A549 (cell line): ENCODE results near the gene WHRN. TPM values are rescaled to one million over a fixed set of nuclear protein-coding genes. Genes with fewer than 3 reads are reported as not detected.

Source experiments
- ATAC-seq, 2 experiments: fragments of 200-7000 bp in 1 of 2; fragments of >200 bp in 1 of 2; cut with Nextera tagmentation in 1 of 2; cut with Tn5 transposase in 1 of 2; 3 replicates each; pipeline versions ENCODE4 v1.8.0 to v1.9.1; 2018 to 2020; ENCODE audit warnings: mild to moderate bottlenecking in 1 of 2, moderate library complexity in 1 of 2
- CTCF ChIA-PET: fragments of 300-600 bp; sonication (Branson Sonifier 250); formaldehyde crosslinking; extraction: SDS; loops from one replicate; lab custom pipeline; 2021; ENCODE audit warnings: antibody characterized with exemption, inconsistent platforms; lab: Yijun Ruan, JAX
- POLR2A ChIA-PET: fragments of 350-600 bp; formaldehyde crosslinking; extraction: SDS; loops from one replicate; lab custom pipeline; 2021; ENCODE audit warnings: antibody characterized with exemption, inconsistent platforms; lab: Yijun Ruan, JAX
- DNase-seq, 2 experiments: peaks; one replicate each; pipeline versions ENCODE4 v3.0.0 to v3.0.0-alpha.2; 2011 to 2016; ENCODE audit warnings: low read depth in 1 of 2, low spot score in 1 of 2
- FAIRE-seq: peaks from 2 replicates; lab custom pipeline; 2011; peaks lifted over from hg19 to GRCh38; lab: Jason Lieb, UNC
- H3K27ac ChIP-seq, 2 experiments: fragments of >200 bp; sonication (Bioruptor Twin); formaldehyde crosslinking; 3 replicates each; pipeline ENCODE4 v1.5.1; 2016 to 2017
- H3K4me1 ChIP-seq: fragments of >200 bp; sonication (Bioruptor Twin); formaldehyde crosslinking; 3 replicates; pipeline ENCODE4 v1.6.1; 2016
- H3K4me2 ChIP-seq: fragments of >200 bp; sonication (Bioruptor Twin); formaldehyde crosslinking; 3 replicates; pipeline ENCODE4 v1.6.1; 2016
- H3K4me3 ChIP-seq: fragments of >200 bp; sonication (Bioruptor Twin); formaldehyde crosslinking; 3 replicates; pipeline ENCODE4 v1.5.1; 2016
- H3K9me3 ChIP-seq: fragments of >200 bp; sonication (Bioruptor Twin); formaldehyde crosslinking; 3 replicates; pipeline ENCODE4 v1.6.1; 2016
- CHD2 ChIP-seq: fragments of 150-350 bp; IDR thresholded peaks from 2 replicates; pipeline ENCODE4 v1.6.1; 2014; ENCODE audit warnings: low read length; ENCODE audit not compliant: partially characterized antibody
- FOSB ChIP-seq: fragments of 250-450 bp; sonication (Bioruptor Pico); IDR thresholded peaks from 2 replicates; pipeline ENCODE4 v1.5.0; 2020; ENCODE audit warnings: mild to moderate bottlenecking, moderate library complexity
- FOXS1 ChIP-seq: fragments of 250-450 bp; sonication (Bioruptor Pico); IDR thresholded peaks from 2 replicates; pipeline ENCODE4 v1.5.0; 2020; ENCODE audit warnings: mild to moderate bottlenecking, moderate library complexity
- GATA3 ChIP-seq: IDR thresholded peaks from 2 replicates; pipeline ENCODE4 v1.6.1; 2012; ENCODE audit warnings: borderline replicate concordance
- HOXB13 ChIP-seq: fragments of 250-450 bp; sonication (Bioruptor Pico); IDR thresholded peaks from 2 replicates; pipeline ENCODE4 v1.5.0; 2020; ENCODE audit warnings: low read depth, mild to moderate bottlenecking, moderate library complexity
- JUNB ChIP-seq: fragments of >200 bp; sonication (Bioruptor Twin); formaldehyde crosslinking; IDR thresholded peaks from 2 replicates; pipeline ENCODE4 v1.6.1; 2016
- KDM1A ChIP-seq: fragments of 200-600 bp; sonication (generic); IDR thresholded peaks from 2 replicates; pipeline ENCODE4 v1.6.1; 2016; ENCODE audit warnings: low read depth, mild to moderate bottlenecking
- MAZ ChIP-seq: fragments of 150-350 bp; IDR thresholded peaks from 2 replicates; pipeline ENCODE4 v1.6.1; 2014; ENCODE audit warnings: antibody characterized with exemption, low read depth, low read length, borderline replicate concordance
- POLR2A ChIP-seq: IDR thresholded peaks from 2 replicates; pipeline ENCODE4 v1.6.1; 2012; ENCODE audit warnings: mild to moderate bottlenecking, low read length
- RARB ChIP-seq: fragments of 250-450 bp; sonication (Bioruptor Pico); IDR thresholded peaks from 2 replicates; pipeline ENCODE4 v1.8.0; 2021; ENCODE audit warnings: mild to moderate bottlenecking, moderate library complexity
- RCOR1 ChIP-seq: fragments of 150-350 bp; IDR thresholded peaks from 2 replicates; pipeline ENCODE4 v1.6.1; 2014; ENCODE audit warnings: antibody characterized with exemption, low read length, low read depth
- ZC3H11A ChIP-seq: fragments of 450-650 bp; IDR thresholded peaks from 2 replicates; pipeline ENCODE4 v1.6.1; 2014; ENCODE audit warnings: antibody characterized with exemption, mild to moderate bottlenecking
- ZFP36 ChIP-seq: fragments of 450-650 bp; IDR thresholded peaks from 2 replicates; pipeline ENCODE4 v1.6.1; 2014; ENCODE audit warnings: borderline replicate concordance; ENCODE audit not compliant: partially characterized antibody
- WGBS: methylation state at CpG from one replicate; pipeline ENCODE4 v1.1.6; 2017; ENCODE audit errors: missing lambda C conversion rate; 5-methylcytosine and 5-hydroxymethylcytosine counted together
- polyA plus RNA-seq, 4 experiments: library from polyadenylated mRNA; depleted of rRNA in 3 of 4; stranded (reverse); fragments of >200 nt; fragmentation: RNase III in 1 of 4; extraction: RNeasy Plus Mini Kit Qiagen cat#74134 plus additional on column Dnase treatment in 1 of 4; gene quantifications; 2 replicates in 3 of 4; 3 replicates in 1 of 4; pipeline ENCODE4 v1.2.3, GENCODE V29; 2011 to 2017
- TF ChIP-seq, protein P1 (sequence below): fragments of 150-350 bp; IDR thresholded peaks from 2 replicates; pipeline ENCODE4 v1.6.1; 2014; ENCODE audit warnings: low read depth, mild to moderate bottlenecking, low read length
- TF ChIP-seq, protein P2 (sequence below): fragments of 250-450 bp; sonication (Bioruptor Pico); IDR thresholded peaks from 2 replicates; pipeline ENCODE4 v1.5.0; 2021; ENCODE audit warnings: mild to moderate bottlenecking, moderate library complexity, borderline replicate concordance
- TF ChIP-seq, protein P3 (sequence below): IDR thresholded peaks from 2 replicates; pipeline ENCODE4 v1.6.1; 2012; ENCODE audit warnings: low read depth, borderline replicate concordance
- TF ChIP-seq, protein P4 (sequence below): fragments of 200-600 bp; sonication (generic); IDR thresholded peaks from 2 replicates; pipeline ENCODE4 v1.6.1; 2016; ENCODE audit warnings: antibody characterized with exemption, mild to moderate bottlenecking, moderate library complexity

The WHRN gene
- polyA plus RNA-seq, 2 of the 4 experiments (the other 2 are of a cell fraction), result 1.2 to 3.2 TPM

DNA sequence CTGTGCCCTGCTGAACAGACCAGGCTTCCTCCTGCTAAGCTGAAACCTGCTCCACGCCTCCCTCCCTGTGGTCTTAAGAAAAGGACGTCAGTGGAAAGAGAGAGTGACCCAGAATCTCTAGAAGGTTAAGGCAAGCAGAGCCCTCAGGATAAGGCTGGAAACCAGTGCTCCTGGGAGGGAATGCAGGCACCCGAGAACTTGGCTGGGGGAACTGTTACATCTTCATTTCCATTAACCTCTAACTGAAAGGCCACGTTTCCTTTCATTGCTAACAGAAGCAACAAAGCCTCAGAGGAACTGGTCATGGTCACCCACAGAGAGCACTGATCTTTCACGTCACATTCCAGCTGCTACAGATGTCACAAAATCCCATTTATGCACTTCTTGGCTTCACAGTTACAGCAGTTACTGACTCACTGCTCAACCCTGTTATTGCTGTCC is 91.4 kb downstream of the WHRN start:
- ATAC-seq, result no peak
- H3K27ac ChIP-seq, result no peak overlapping the region
- no peak for DNase-seq
- POLR2A ChIA-PET, result no interaction called here
- CTCF ChIA-PET, result interaction anchor here (0.5 to 7.1 kb wide), 10 partner anchors 8 to 497 kb away, joined by 3 to 106 read pairs (median 4); no protein-coding TSS in a partner anchor
- FAIRE-seq, result no peak
- 72% methylated on average over 5 of the region's 5 CpGs for WGBS
- no peak overlapping the region for H3K4me3 ChIP-seq
- no peaks in the 10 kb centered on the region for H3K9me3 ChIP-seq
- H3K4me2 ChIP-seq, result no peak overlapping the region
- H3K4me1 ChIP-seq, result no peaks in the 10 kb centered on the region
- TF ChIP-seq JUNB, result no peak
- TF ChIP-seq MAZ, result no peak
- no peak for TF ChIP-seq FOSB (CRISPR knock-in tag)
- no peak for TF ChIP-seq CHD2
- TF ChIP-seq ZFP36, result no peak
- TF ChIP-seq, protein P1, sequence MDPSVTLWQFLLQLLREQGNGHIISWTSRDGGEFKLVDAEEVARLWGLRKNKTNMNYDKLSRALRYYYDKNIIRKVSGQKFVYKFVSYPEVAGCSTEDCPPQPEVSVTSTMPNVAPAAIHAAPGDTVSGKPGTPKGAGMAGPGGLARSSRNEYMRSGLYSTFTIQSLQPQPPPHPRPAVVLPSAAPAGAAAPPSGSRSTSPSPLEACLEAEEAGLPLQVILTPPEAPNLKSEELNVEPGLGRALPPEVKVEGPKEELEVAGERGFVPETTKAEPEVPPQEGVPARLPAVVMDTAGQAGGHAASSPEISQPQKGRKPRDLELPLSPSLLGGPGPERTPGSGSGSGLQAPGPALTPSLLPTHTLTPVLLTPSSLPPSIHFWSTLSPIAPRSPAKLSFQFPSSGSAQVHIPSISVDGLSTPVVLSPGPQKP, result no peak
- TF ChIP-seq, all 56 proteins: peak for 0

DNA sequence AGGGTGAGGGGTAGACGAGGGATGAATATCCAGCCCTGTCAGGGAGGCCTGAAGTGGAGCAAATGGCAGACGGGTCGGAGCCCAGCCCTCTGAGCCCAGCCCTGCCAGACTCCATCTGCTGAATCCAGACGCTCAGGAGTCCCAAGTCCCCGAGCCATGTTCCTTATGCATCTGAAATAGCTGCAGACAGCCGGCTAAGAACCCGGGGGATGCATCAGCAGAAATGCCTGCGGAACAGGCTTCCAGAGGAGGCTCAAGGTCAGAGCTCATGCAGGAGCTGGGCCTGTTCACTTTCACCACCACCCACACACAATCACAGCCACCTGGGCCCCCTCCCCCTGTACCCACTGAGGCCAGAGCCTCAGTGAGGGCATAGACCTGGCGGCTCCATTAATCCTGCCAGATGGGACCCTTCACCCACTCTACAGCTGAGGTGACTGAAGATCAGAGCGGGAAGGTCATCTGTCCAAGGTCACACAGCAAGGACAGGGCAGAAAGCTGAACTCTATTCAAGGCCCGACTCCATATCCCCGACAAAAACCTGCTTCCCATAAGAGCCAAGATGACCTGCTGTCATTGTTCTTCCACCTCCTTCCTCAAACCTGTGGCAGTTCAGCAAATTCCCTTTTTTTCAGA is 93.1 kb downstream of the WHRN start:
- Histone ChIP-seq H3K9me3 (no peaks in the 10 kb centered on the region), H3K27ac (no peak overlapping the region), H3K4me2 (no peak overlapping the region), H3K4me3 (no peak overlapping the region), H3K4me1 (no peaks in the 10 kb centered on the region)
- DNase-seq, result no peak
- FAIRE-seq, result no peak
- ATAC-seq, result no peak
- CTCF ChIA-PET, result interaction anchor here (0.7 to 5.3 kb wide), 8 partner anchors 9 to 603 kb away, joined by 3 to 28 read pairs (median 4); no protein-coding TSS in a partner anchor
- WGBS, result 79% methylated on average over 11 of the region's 12 CpGs
- no peak for TF ChIP-seq MAZ
- no peak for TF ChIP-seq POLR2A
- no peak for TF ChIP-seq HOXB13 (CRISPR knock-in tag)
- TF ChIP-seq KDM1A, result no peak
- TF ChIP-seq, protein P2, sequence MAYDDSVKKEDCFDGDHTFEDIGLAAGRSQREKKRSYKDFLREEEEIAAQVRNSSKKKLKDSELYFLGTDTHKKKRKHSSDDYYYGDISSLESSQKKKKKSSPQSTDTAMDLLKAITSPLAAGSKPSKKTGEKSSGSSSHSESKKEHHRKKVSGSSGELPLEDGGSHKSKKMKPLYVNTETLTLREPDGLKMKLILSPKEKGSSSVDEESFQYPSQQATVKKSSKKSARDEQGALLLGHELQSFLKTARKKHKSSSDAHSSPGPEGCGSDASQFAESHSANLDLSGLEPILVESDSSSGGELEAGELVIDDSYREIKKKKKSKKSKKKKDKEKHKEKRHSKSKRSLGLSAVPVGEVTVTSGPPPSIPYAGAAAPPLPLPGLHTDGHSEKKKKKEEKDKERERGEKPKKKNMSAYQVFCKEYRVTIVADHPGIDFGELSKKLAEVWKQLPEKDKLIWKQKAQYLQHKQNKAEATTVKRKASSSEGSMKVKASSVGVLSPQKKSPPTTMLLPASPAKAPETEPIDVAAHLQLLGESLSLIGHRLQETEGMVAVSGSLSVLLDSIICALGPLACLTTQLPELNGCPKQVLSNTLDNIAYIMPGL (CRISPR knock-in tag), result no peak
- TF ChIP-seq ZC3H11A, result no peak
- TF ChIP-seq, protein P3, sequence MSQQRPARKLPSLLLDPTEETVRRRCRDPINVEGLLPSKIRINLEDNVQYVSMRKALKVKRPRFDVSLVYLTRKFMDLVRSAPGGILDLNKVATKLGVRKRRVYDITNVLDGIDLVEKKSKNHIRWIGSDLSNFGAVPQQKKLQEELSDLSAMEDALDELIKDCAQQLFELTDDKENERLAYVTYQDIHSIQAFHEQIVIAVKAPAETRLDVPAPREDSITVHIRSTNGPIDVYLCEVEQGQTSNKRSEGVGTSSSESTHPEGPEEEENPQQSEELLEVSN, result no peak
- no peak for TF ChIP-seq RARB
- TF ChIP-seq GATA3, result no peak
- no peak for TF ChIP-seq RCOR1
- no peak for TF ChIP-seq FOXS1
- no peak for TF ChIP-seq ZFP36
- TF ChIP-seq, protein P4, sequence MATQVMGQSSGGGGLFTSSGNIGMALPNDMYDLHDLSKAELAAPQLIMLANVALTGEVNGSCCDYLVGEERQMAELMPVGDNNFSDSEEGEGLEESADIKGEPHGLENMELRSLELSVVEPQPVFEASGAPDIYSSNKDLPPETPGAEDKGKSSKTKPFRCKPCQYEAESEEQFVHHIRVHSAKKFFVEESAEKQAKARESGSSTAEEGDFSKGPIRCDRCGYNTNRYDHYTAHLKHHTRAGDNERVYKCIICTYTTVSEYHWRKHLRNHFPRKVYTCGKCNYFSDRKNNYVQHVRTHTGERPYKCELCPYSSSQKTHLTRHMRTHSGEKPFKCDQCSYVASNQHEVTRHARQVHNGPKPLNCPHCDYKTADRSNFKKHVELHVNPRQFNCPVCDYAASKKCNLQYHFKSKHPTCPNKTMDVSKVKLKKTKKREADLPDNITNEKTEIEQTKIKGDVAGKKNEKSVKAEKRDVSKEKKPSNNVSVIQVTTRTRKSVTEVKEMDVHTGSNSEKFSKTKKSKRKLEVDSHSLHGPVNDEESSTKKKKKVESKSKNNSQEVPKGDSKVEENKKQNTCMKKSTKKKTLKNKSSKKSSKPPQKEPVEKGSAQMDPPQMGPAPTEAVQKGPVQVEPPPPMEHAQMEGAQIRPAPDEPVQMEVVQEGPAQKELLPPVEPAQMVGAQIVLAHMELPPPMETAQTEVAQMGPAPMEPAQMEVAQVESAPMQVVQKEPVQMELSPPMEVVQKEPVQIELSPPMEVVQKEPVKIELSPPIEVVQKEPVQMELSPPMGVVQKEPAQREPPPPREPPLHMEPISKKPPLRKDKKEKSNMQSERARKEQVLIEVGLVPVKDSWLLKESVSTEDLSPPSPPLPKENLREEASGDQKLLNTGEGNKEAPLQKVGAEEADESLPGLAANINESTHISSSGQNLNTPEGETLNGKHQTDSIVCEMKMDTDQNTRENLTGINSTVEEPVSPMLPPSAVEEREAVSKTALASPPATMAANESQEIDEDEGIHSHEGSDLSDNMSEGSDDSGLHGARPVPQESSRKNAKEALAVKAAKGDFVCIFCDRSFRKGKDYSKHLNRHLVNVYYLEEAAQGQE, result no peak
- no peak for TF ChIP-seq JUNB
- TF ChIP-seq, all 56 proteins: peak for 0
- POLR2A ChIA-PET, result no interaction called here
